NCI-H1930 (cell line): ENCODE results near the gene MGAT4C.

Experiments
- DNase-seq, 2 experiments: peaks; one replicate each; lab custom pipeline; 2025; lab: John Stamatoyannopoulos, UW

The MGAT4C gene

GRCh38 chr12:86229772-86230171 lies 26.4 kb downstream of the MGAT4C start:
- no peak for DNase-seq

GRCh38 chr12:86228656-86229055 lies 27.5 kb downstream of the MGAT4C start:
- no peak for DNase-seq

GRCh38 chr12:86226481-86226880 lies 29.7 kb downstream of the MGAT4C start:
- no peak for DNase-seq

GRCh38 chr12:86216591-86216990 lies 39.6 kb downstream of the MGAT4C start:
- DNase-seq = no peak

- DNase-seq = no peak
These were observed 43.2 kb downstream of the MGAT4C start for GRCh38 chr12:86213012-86213411.

GRCh38 chr12:86198696-86199444 lies 57.3 kb downstream of the MGAT4C start:
- DNase-seq = no peak

GRCh38 chr12:86196465-86196864 lies 59.7 kb downstream of the MGAT4C start:
- DNase-seq = no peak

GRCh38 chr12:86194721-86195120 lies 61.5 kb downstream of the MGAT4C start:
- DNase-seq = no peak

GRCh38 chr12:86193931-86194330 lies 62.3 kb downstream of the MGAT4C start:
- no peak for DNase-seq

GRCh38 chr12:86188226-86188625 lies 68.0 kb downstream of the MGAT4C start:
- DNase-seq = no peak

GRCh38 chr12:86186449-86186848 lies 69.7 kb downstream of the MGAT4C start:
- no peak for DNase-seq

GRCh38 chr12:86179855-86180254 lies 76.3 kb downstream of the MGAT4C start:
- no peak for DNase-seq

- DNase-seq = no peak
These were observed 82.0 kb downstream of the MGAT4C start for GRCh38 chr12:86174188-86174587.

- DNase-seq = no peak
These were observed 83.2 kb downstream of the MGAT4C start for GRCh38 chr12:86172913-86173443.

- no peak for DNase-seq
These were observed 86.1 kb downstream of the MGAT4C start for GRCh38 chr12:86170051-86170450.

- DNase-seq = no peak
These were observed 97.2 kb downstream of the MGAT4C start for GRCh38 chr12:86158956-86159355.

- no peak for DNase-seq
These were observed 101.6 kb downstream of the MGAT4C start for GRCh38 chr12:86154620-86155019.

- no peak for DNase-seq
These were observed 107.6 kb downstream of the MGAT4C start for GRCh38 chr12:86148612-86149011.

GRCh38 chr12:86148071-86148470 lies 108.1 kb downstream of the MGAT4C start:
- no peak for DNase-seq

- DNase-seq = no peak
These were observed 111.0 kb downstream of the MGAT4C start for GRCh38 chr12:86145156-86145555.

- DNase-seq = no peak
These were observed 113.0 kb downstream of the MGAT4C start for GRCh38 chr12:86143162-86143561.

- DNase-seq = no peak
These were observed 116.5 kb downstream of the MGAT4C start for GRCh38 chr12:86139671-86140070.

- no peak for DNase-seq
These were observed 117.4 kb downstream of the MGAT4C start for GRCh38 chr12:86138770-86139169.

- no peak for DNase-seq
These were observed 118.3 kb downstream of the MGAT4C start for GRCh38 chr12:86137936-86138335.
